GM19099 (cell line): ENCODE measurements around the gene UGT1A9.

Experiments used
- POLR2A ChIP-seq: IDR thresholded peaks from 3 replicates; pipeline ENCODE4 v1.6.1; 2011; ENCODE audit warnings: low read depth; ENCODE audit not compliant: insufficient read length; ENCODE audit errors: extremely low read depth

The UGT1A9 gene

DNA sequence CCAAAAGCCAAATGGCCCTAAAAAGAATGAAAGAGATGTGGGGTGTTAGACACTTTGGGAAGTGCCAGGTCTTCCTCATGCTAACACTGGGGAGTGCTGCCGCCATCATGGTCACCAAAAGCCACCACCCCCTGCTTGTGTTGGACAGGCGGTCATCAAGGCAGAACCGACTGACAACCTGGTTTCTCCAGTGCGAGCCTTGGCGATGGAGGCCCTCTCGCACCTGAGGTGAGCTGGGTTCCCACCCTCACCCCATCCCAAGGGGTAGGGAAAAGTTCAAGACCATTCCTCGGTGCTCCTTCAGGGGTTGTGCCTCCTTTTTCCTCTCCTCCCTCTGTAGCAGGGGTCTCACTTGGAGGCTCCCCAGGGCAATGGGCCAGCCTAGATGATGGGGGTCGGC, 140.0 kb downstream of the UGT1A9 start:
- no peak for TF ChIP-seq POLR2A

DNA sequence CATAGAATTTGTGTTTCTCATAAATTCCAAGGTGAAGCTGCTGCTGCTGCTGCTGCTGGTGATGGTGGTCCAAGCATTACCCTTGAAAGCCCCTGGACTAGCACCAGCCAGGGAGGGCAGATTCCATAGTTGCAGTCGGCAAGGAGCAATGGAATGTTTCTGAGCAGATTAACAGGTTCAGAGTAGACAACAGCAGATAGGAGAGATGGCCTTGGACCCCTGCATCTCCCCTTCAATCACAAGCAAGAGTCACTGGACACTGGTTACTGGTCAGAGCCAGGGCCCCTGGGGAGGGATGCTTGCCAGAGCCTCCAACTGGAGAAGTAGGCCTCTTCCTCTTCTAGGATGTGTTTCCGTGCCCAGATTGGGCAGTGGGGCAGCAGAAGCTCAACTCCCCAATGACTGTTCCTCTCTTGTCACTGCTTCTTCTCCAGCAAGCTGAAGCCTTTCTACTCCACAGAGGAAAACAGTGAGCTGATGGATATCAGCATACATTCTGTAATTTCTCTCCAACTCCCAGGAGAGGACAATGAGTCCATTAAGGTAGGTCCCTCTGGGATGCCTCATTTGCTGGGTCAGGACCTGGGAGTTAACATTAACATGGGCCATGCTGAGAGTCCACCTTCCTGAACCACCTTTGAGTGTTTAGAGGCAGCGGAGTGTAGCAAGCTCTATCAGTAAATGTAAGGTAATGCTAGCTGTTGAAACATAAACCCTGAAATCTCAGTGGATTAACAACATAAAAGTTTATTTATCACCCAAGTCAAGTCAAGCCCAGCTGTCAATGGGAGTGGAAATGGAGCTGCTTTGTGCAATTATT, 141.7 kb downstream of the UGT1A9 start:
- no peak for TF ChIP-seq POLR2A

DNA sequence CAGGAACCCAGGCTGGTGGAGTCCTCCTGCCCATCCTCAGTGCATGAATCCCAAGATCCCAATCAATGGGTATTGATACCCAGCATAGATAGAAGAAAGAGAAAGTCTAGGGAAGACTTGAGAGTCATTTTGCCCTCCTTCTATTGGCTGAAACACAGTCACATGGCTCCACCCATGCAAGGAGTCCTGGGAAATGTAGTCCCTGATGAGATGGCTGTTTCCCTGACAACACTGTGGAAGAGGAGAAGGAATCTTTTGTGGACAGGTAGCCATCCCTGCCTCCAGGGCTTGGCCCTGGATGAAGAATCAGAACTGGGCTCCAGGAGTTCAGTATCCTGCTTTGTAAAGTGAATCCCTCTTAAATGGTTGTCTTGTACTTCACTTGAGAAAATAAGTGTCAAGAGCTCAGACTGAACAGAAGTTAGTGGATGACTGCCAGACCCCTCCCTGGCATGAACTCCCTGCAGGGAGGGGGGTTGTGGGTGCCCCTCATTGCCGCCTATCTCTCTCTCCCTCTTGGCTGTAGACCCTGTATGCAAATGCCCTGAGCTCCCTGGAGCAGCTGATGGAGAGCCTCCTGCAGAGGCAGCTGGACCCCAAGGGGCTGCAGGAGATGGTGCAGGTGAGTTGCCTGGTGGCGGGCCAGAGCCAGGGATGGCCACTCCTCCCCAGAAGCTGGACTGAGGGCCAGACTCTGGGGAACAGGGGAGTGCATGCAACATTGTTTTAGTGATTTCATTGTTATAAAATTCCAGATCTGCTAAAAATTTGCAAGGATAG, 142.5 kb downstream of the UGT1A9 start:
- no peak for TF ChIP-seq POLR2A

DNA sequence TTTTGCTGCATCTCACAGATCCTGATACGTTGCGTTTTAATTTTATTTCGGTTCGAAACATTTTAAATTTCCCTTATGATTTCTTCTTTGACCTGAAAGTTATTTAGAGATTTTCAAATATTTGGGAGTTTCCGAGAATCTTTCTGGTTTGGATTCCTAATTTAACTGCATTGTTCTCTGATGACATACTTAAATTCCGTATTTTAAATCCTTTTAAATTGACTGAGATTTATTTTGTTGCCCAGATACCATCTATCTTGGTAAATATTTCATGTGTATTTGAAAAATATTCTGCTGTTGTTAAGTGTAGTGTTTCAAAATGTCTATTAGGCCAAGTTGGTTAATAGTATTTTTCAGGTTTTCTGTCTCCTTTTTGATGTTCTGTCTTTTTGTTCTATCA, 144.2 kb downstream of the UGT1A9 start:
- TF ChIP-seq POLR2A: no peak

DNA sequence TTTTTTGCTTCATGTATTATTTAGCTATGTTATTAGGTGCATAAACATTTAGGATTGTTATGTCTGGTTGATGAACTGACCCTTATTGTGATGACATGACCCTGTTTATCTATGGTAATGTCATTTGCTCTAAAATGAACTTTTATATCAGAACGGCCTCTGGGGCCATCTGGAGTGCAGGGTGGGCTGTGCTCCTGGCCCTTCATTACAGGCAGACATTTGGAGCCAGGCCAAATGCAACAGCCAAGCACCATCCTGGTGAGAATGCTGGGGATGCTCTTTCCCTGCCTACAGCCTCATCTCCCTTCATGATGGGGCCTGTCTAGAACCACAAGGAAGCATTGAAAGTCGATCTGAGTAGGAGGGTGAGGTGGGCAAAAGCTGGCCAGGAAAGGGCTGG, 144.6 kb downstream of the UGT1A9 start:
- TF ChIP-seq POLR2A: no peak

GRCh38 chr2:233816771-233817170, 145.1 kb downstream of the UGT1A9 start:
- no peak for TF ChIP-seq POLR2A

GRCh38 chr2:233817361-233817911, 145.7 kb downstream of the UGT1A9 start:
- no peak for TF ChIP-seq POLR2A

DNA sequence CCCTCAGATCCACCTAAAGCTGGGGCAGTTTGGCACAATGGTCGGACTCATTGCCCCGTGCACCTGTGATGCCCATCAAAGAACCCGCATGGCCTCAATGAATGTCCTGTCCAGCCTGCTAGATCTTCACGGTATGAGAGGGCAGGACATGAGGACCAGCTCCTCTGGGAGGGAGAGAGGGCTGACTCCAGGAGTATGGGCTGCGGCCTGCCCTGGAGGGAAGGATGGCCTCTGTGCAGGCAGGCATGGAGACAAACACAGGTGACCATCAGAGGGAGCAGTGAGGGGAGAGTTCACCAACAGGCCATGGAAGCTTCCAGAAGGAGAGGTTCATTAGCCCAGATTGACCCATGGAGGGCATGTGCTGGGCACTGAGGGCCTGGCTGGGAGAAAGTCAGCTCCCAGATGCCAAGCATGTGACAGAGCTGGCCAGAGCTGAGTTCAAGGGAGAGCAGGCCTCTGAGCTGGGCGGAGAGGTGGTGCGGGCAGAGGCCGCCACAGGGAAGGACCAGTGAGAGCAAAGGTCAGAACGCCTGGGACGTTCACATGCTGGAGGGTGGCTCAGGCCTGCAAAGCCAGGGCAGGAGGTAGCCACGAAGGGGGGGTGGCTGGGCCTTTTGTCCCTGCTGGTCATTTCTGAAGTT, 146.4 kb downstream of the UGT1A9 start:
- no peak for TF ChIP-seq POLR2A

DNA sequence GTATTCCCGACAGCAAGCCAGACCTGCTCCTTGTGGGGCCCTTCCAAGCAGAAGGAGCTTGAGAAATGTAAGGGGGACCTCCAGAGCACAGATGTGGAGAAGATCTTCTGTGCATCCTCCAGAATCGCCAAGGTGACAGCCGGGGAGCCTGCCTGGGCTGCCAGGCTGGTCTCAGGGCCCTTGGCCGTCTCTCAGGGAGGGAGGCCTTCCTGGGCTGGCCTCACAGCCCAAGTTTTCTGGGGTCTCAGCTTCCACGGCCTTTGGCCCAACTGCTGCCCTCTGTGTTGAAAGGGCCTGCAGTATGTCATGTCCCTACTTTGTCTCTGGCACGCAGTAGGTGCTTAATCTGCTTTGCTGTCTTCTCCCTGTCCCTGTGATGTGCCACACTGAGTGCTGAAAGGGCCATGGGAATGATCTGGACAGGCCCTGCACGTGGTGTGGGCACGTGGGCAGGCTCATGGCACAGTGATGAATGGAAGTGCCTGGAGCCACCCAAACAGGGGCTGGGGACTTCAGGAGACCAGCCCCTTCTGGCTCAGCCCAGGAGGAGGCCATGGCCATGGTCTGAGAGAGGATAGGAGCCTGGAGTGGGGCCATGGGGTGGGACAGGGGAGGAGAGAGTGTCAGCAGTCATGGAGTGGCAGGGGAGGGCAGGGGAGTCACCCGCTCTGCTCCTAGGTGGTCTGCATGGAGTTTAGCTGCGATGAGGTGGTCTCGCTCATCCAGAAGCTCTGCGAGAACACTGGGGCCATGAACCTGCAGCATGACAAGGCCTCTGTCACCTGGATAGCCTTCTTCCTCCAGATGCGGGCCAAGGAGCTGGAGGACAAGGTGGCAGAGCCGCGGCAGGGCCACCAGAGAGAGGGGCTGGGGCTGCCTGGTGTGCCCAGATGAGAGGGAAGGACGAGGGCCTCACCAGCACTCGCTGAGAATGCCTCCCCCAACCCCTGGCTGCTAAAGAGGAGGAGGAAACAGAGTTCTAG, 147.2 kb downstream of the UGT1A9 start:
- TF ChIP-seq POLR2A: no peak

DNA sequence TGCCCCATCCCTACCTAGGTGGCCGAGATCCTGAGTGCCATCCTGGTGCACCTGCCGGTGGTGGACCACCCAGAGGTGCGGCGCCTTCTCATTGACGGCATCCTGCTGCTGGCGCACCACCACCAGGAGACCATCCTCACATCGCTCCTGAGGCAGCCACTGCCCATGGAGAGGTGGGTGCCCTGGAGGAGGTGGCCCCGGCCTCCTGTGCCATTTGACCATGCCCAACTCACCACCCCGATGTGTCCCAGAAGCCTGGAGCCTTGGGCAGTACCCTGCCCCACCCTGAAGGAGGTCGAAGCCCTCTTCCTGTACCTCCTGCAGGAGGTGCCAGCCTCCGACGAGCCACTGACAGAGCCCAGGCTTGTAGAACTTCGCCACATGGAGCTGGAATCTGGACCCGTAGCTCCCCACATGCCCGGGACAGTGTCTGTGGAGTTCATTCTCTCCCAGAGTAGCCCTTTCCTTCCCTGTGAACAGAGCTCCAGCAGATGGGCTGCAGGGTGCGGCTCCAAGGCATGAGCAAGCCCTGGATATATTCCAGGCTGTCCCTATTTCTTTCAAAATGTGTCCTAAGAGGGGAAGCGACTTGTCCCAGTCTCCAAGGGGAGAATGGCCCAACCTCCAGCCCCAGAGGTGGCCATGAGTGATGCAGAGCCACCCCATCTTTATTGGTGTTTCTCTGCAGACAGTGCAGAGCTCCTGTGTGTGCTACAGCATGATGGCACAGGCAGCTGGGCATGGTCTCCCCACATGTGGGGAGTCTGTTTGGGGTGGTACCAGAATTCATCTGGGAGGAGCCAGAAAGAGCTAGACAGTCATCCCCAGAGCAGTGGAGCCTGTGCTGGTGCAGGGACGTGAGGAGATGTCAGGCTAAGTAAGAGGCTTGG, 148.4 kb downstream of the UGT1A9 start:
- no peak for TF ChIP-seq POLR2A

DNA sequence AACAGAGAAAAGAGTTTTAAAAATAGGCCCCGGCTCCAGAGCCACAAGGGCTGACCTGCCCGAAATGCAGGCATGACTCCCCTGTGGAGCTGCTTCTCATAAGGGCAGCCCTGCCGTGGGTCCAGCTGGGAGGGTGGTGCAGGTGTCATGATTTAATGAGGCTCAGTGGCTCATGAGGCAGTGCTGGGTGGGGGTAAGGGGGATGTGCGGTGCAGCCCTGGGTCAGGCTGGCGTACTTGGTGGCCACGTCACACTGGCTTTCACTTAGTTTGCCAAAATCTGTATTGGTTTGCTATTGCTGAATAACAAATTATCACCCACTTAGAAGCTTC, 149.0 kb downstream of the UGT1A9 start:
- no peak for TF ChIP-seq POLR2A

GRCh38 chr2:233821196-233821595, 149.5 kb downstream of the UGT1A9 start:
- no peak for TF ChIP-seq POLR2A

- no peak for TF ChIP-seq POLR2A
These were observed 150.0 kb downstream of the UGT1A9 start for GRCh38 chr2:233821709-233822100.
